Stimulated activated CD8-positive, alpha-beta memory T cell treated with anti-CD3 and anti-CD28 coated beads, Interleukin-4, amount 100 ng/mL, for 48 hours (primary cell): ENCODE results near the gene OR10A3.

Experiments used
- DNase-seq: peaks from one replicate; pipeline ENCODE4 v3.0.0-alpha.2; 2020

The OR10A3 gene

DNA sequence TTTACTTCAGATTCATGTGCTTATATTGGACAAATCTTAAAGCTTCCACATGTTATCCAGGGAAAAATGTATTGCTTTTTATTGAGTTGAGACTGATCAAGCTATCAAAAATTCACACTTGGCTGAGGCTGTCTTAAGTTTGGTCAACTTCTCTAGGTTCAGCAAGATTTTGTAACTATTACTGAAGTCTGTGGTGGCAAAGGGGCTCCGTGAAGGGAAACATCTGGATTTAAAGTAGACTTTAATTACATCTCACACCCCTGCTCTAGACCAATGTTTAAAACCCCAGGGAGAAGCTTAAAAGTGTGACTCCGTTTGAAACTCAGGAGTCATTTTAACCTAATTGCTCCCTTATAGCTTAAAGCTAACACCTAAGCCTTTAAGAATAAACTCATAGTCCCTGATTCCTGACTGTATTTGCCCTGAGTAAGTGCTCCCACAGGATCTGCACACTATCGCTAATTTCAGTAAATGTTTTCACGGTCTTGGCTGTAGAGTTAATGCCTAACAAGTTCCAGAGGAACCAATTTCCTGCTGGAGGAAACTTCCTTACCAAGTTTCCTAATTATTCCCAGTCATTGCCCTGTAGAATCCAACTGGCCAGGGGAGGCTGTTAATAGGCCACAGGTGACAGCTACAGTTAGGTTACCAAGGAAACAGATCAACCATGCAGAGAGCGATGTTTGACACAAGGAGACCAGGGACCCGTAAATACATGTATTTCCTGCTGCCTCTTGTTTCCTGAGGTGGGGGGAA, 50.9 kb downstream of the OR10A3 start:
- no peak for DNase-seq

DNA sequence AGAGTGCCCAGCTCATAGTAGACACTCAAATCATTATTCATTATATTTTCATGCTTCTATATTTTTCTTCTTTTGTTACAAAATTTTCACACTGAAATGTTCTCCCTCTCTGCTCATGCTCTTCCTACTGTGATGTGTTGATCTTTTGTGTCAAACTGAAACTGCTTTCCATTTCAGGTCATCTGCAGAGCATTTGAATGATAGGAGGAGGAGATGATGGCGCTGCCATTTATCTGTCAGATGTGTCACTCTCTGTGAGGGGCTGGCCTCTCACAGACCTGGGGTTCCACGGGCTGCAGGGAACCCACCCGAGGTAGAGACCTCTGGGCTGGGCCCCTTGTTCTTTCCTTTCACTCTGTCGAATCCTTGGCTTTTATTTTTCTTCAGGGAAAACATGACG, 51.5 kb downstream of the OR10A3 start:
- DNase-seq = no peak
